GM18508 (cell line): ENCODE results near the gene SCO1.

Experiments
- ATAC-seq: cut with Tn5 transposase; IDR thresholded peaks from one replicate; pipeline ENCODE4 v1.9.1; 2021; ENCODE audit warnings: moderate number of reproducible peaks; ENCODE audit not compliant: insufficient read depth, unreplicated experiment

The SCO1 gene

DNA sequence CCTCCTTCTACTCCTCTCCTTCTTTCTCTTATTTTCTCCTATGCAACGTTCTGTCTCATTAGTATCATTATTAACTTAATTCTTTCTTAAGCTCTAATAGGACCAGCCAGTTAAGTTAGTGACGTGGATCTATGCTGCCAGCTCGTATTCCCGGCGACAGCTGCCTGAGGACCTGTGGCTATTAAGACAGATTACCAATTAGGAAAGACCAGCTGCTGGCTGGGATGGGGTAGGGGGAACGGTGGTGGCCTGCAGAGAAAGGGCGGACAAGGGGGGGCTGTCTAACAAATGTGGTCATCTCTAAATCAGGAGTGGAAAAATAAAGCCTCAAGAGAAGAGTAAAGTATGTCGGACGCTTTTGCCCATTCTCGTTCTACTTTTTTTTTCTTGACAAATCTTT lies 39.5 kb downstream of the SCO1 start:
- ATAC-seq = no peak

DNA sequence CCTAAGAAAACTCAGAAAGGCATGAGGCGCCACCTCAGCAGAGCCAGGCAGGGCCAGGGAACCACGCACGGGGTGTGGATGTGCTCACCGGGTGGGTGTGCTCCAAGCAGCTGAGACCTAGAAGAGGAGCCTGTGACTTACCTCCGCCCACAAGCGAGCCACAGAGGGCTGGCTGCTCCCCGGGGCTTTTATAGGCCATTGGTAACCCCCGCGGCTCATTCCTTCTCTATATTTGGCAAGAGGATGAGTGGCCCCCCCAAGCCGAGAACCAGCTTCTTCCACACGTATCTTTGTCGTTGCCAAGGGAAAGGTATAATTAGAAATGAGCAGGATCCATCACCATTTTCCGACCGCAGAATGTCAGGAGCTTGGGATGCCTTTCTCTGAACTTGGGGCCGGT lies 40.2 kb downstream of the SCO1 start, which contains the start of gene MYH3:
MYH3 (minus strand) TSS at position 162 of the 400 bp plus-strand sequence. CDS start 2,245 bp downstream, outside the sequence.
- ATAC-seq = no peak

DNA sequence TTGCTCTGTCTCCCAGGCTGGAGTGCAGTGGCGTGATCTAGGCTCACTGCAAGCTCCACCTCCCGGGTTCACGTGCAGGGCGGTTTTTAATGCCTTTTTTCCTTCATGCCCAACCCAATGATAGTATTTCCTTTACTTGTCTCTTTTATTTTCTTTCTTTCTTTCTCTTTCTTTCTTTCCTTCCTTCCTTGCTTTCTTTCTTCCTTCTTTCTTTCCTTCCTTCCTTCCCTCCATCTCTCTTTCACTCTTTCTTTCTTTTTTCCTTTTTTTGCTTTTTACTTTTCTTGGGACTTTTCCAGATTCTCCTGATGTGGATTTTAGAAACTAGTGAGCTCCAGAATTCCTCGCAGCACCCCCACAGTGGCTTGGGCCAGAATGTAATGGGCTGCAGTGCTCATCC lies 43.3 kb downstream of the SCO1 start:
- no peak for ATAC-seq

DNA sequence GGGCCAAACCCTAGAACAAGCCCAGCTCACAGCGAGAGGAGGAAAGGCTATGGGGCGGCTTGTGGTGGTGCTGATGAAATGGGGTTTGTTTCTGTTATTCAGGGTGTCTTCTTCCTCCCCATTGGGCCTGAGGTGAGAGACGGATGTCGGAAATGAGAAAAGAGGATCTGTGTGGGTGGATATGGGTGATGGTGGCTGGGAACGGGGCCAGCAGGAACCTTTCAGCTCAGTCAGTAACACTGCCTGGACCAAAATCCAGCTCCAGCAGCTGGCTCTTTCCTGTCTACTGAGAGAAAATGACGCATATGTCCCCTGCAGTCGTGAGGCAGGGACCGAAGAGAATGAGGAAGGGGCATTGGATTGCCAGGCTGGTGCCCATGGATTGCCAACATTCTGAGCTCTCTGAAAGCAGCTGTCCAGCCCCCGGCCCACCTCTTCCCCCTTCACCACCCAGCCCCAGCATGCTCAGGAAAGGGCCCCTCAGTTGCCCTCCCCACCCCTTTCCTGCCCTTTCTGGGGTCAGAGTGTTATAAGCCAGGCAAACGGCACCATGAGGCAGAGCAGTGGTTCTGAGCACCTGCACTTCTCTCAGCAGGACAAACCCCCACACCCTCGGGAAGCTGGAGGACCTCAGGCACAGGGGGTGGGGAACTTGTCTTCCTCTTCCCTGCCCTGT lies 44.2 kb downstream of the SCO1 start:
- ATAC-seq = no peak

DNA sequence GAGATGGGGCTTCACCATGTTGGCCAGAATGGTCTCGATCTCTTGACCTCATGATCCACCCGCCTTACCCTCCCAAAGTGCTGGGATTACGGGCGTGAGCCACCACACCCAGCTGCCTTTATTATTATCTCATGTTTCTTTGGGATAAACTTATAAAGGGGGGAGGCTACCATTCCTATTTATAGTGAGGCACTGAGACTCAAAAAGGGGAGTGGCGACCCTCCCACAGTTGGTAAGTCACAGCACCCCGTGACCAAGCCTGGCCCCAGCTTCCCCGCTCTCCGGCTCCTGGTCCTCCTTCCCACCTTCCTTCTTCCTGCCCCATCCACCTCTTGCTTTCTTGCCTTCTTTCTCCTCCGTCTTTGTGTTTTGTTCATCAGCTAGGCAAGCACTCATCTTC lies 45.4 kb downstream of the SCO1 start:
- no peak for ATAC-seq

DNA sequence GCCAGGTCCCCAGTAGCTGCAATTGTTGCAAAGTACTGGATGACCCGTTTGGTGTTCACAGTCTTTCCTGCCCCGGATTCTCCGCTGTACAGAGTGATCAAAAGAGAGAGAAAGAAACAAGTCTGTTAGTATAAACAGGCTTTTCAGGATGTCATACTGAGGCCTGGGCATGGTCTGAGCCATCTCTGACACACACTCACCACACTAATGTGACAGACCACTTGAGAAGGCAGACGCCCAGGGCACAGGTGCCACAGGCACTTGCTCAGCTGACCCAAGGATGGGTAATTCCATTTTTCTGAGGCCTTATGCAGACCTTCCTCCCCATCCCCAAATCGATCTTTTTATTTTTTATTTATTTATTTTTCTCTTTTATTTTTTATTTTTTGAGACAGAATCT lies 47.7 kb downstream of the SCO1 start:
- ATAC-seq = no peak

DNA sequence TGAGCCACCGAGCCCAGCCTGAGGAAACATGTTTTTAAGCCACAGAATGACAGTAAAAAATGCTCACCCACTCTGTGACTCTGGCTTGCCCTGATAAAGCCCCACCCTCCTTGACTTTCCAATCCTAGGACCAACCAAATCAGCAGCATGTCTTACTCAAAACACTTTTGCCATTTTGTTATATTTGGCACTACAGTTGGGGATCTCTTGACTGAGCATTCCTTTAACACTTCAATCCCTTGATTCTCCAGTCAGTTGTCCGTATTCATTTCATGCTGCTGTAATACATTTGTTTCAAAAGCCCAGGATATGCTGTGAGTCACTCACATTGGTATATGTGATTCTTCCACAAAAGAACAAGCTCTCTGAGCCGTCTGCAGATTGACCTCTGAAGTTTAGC lies 48.4 kb downstream of the SCO1 start:
- ATAC-seq = no peak

DNA sequence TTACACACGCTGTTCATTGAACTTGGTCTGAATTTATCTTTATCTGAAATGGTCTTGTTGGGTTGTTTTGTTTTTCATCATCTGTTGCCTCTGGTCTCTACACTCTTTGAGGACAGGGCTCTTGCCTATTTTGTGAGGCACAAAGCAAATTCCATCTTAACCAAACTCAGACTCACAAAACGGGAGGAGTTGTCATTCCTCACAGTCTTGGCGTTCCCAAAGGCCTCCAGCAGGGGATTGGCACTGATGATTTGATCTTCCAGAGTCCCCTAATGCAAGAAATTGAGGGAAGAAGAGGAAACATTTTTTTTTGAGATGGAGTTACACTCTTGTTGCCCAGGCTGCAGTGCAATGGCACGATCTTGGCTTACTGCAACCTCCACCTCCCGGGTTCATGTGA lies 49.0 kb downstream of the SCO1 start:
- no peak for ATAC-seq

DNA sequence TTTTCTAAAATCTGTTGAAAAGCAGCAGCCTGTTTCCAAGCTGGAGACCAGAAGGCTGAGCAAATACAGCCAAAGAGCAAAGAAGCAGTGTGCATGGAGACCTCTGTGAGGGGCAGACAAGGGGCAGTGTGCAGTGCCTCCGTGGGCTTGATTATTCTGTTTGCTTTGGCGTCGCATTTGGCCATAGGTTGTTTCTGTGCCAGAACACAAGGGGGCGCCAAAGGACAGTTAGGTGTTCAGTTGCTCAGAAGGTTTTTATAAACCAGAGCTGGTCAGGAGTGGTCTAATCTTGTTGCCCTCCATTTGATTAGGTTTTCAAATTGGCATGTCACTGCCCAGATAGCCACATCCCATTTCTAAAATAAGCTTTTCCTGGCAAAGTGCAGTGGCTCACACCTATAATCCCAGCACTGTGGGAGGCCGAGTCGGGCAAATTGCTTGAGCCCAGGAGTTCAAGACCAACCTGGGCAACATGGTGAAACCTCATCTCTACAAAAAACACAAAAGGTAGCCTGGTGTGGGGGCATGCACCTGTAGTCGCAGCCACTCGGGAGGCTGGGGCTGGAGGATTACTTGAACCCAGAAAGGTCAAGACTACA lies 50.8 kb downstream of the SCO1 start:
- no peak for ATAC-seq

DNA sequence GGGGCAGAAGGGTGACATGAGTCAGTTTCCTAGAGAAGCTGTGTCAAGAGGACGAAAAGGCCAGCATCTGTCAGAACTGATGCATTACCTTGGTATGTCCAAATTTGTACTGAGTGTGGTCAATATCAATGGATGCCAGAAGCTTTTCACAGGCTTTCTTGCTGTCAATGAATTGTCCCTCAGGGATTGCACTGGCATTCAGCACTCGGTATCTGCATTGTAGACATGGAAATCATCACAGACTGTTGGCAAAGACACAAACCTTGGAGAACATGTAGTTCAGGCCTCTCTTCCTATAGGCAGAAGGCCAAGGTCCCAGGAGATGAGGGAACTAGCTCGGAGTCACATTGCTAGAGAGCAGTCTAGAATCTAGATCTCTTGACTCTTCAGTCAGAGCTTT lies 56.9 kb downstream of the SCO1 start:
- no peak for ATAC-seq

DNA sequence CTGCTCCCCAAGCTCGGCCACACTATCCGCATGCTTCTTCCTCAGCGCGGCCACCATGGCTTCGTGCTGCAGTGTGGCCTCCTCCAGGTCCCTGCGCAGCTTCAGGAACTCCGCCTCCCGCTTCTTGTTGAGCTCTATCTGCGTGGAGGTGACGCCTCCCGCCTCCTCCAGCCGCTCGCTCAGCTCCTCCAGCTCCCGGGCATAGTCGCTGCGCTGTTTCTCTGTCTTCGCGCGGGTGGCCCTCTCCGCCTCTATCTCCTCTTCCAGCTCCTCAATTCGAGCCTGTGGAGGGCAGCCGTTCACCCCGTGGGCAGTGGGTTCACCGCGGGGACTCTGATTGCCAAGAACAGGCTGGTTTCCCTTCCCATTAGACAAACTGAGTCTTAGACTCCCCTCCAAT lies 59.2 kb downstream of the SCO1 start:
- no peak for ATAC-seq

DNA sequence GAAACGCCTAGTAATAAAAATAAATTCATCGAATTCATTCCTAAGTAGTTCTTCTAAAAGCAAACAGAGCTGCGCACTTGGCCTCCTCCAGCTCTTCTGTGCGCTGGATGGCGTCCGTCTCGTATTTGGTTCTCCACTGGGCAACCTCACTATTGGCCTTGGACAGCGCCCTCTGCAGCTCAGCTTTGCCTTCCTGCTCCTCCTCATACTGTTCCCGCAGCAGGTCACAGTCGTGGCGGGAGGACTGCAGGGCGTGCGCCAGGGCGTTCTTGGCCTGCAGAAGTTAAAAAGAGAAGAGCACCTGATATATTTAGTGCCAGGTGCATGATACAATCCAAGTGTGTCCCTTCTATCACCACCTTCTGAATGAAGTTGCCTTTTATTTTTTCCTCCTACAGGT lies 62.0 kb downstream of the SCO1 start:
- ATAC-seq = no peak

DNA sequence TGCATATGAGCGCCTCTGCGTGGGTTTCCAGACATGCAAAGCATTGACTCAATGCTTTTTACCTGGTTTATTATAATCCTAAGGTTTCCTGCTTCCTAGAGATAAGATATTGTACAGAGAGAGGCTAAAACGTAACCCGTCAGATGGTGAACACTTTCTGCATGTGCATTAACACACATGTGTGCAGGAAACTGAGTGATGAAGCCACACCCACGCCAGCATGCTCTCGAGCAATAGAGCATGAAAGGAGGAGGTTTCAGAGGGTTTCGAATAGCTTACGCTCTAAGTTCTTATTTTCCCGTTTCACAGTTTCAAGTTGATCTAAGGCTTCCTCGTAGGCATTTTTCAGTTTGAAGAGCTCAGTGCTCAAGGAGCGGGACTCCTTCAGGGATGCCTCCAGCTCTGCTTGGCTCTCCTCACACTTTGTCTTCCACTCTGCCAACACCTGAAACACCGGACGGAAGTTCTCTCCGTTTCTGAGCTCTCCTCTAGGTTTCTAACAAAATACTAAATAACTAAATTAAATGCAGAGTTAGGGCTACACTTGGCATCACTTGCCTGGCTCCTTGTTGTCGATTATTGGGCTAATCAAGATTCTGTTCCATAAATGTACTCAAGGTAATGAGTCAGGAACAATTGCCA lies 63.5 kb downstream of the SCO1 start:
- ATAC-seq = peak; percentile 87

DNA sequence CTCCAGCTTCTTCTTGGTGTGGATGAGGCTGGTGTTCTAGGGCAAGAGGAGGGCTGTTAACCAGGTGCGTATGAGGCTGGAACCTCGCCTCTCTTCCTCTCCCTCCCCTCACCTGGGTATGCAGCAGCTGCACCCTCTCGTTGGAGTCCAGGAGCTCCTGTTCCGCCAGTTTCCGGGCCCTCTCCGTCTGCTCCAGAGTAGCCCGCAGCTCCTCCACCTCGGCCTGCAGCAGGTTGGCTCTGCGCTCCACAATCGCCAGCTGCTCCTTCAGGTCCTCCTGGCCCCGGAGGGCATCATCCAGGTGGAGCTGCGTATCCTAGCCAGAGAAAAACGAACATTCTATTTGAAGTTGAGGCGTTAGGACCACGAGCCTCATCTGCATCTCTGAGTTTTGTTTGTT lies 65.6 kb downstream of the SCO1 start:
- no peak for ATAC-seq

DNA sequence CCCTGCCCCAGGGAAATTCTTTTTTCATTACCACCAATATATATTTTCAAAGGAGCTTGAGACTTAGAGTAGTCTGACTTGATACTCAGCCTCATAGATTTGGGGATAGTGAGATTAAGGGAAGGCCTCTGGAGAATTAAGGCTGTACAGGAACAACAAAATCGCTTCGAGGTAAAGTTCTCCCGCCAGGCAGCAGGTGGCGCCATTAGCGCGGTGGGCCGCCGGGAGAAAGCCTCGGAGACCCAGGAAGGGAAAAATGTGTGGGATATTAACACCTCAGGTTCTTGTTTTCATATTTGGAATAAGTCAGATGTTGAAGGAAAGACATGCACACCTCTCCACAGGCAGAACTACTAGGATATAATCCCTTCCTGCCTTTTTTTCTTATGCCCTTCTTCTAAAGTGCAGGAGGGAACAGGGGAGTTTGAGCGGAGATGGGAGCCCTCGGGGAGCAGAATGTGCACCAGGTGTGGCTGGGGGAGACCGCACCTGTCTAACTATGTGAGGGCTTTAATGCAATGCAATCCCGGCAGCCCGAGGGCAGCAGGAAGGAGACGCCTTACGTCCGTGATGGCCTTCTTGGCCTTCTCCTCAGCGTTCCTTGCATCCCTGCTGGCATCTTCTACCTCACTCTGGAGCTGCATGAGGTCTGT lies 66.2 kb downstream of the SCO1 start:
- ATAC-seq = no peak

DNA sequence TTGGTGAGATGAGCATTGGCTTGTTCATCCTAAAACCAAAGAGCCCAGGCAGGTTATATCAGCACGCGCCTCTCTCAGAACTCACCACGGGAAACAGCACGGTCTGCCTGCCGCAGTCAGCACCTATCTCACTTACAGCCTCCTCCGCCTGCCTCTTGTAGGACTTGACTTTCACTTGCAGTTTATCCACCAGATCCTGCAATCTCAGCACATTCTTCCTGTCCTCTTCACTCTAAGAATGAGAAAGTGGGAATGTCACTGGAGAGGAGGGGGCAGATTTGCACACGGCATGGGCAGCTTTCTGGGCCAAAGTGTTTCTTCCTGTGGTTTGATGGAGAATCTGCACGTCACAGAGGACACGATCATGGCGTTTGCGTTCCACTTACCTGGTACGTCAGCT lies 67.6 kb downstream of the SCO1 start:
- no peak for ATAC-seq

DNA sequence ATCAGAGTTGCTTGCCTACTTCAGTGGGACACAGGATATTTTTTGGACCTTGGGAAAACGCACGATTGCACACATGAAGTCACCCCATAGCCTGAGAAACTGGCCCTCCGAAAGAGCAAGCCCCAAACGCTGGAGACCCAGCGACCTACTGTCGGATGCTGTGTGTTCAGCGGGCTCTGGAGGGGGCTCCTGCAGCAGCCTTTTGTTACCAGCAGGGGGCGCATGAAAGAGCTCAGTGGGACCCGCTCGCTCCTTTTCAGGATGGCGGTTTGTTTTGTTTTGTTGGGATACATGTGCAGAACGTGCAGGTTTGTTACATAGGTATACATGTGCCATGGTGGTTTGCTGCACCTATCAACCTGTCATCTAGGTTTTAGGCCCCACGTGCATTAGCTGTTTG lies 68.6 kb downstream of the SCO1 start:
- no peak for ATAC-seq

DNA sequence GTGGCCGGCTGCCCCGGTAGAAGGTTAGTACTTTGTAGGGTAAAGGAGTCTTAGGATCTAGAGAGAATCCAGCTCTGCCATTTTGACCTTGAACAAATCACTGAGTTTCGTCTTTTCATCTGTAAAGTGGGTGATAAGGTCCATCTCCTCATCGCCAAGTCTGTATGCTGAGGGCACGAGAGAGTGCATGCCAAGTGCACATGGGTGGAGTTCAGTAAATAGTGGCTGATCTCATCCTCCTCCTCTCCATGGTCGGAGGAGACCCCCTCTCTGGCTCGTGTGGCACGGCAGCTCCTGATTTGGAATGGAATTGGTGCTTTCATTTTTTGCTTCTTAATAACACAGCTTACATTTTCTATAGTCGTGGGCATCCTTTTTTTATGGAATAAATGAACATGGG lies 70.9 kb downstream of the SCO1 start:
- ATAC-seq = no peak

DNA sequence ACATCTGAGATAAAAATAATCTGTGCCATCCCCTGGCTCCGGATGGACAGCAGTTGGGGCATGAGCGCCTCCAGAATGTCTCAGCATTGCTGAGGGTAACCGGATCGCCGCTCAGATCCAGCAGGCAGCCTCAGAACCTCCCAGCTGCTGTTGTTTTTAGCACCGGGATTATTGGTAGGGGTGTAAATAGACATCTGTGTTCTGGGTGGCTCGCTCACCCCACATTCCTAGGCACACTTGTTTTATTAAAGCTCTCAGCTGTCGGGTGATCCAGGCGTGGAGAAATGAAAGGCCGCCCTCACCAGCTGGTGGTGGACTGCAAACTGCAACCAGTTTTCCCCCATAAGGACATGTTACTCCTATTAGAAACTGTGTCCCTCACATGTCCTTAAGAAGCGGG lies 72.4 kb downstream of the SCO1 start:
- no peak for ATAC-seq

DNA sequence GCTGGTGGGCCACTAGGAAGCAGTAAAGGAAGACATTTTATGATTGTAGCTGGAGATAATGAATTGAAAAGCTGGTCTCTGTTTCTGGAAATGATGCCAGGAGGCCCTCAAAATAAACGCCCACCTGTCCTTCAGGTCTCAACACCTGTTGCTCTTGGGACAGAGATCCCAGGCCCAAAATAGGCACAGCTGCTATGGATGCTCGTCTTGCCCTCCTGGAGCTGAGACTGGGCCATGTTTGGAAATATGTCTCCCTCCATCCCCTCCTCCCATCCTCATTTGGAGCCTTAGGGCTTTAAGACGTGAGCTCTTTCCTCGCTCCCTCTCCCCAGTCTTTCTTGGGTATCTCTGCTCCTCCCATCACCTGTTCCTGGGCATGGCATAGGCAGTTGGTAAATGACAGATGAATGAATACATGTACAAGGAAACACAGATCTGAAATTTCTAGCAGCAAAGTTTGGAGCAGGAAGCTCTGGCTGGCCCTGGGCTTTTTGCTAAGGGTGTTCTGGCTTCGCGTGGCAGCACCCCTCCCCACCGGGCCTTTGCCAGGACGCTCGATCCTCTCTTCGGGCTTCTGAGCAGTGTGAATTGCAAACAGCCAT lies 73.5 kb downstream of the SCO1 start:
- ATAC-seq = no peak
